ENCODE results near the gene STAM2.

Gene STAM2

DNA sequence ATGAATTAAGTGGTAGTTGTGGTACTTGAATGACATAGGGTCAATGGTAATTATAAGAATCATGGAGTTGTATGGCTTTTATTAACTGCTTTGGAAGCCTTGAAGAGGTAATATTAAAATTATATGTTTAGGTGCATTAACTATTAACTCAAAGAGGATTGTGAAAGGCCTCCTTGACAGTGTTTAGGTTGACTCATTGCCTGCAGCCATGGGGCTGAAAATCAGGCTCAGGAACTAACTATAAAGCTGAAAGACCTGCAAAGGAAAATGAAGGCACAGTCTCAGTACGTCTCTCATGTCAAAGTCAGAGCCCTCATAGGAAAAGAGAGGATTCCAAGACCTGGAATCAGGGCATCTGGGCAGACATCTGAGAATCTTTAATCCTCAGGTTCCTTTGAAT, 107.7 kb downstream of the STAM2 start:
- no peak for ATAC-seq
- TF ChIP-seq ZNF8 (CRISPR knock-in tag; IDR thresholded peaks at IDR 0.05): no peak
- no peak for TF ChIP-seq TCF4 (CRISPR knock-in tag; IDR thresholded peaks at IDR 0.05; ENCODE audit: borderline replicate concordance)
- TF ChIP-seq BACH2 (CRISPR knock-in tag; IDR thresholded peaks at IDR 0.05; ENCODE audit: borderline replicate concordance): no peak
- TF ChIP-seq OSR1 (CRISPR knock-in tag; IDR thresholded peaks at IDR 0.05): no peak
- no peak for TF ChIP-seq ARNTL (CRISPR knock-in tag; IDR thresholded peaks at IDR 0.05; ENCODE audit: borderline replicate concordance, low read depth)
- no peak for TF ChIP-seq ESRRG (CRISPR knock-in tag; IDR thresholded peaks at IDR 0.05)
- TF ChIP-seq PPARA (CRISPR knock-in tag; IDR thresholded peaks at IDR 0.05; ENCODE audit: borderline replicate concordance): no peak
- no peak for TF ChIP-seq GLIS3 (CRISPR knock-in tag; IDR thresholded peaks at IDR 0.05)
- TF ChIP-seq, protein P1, sequence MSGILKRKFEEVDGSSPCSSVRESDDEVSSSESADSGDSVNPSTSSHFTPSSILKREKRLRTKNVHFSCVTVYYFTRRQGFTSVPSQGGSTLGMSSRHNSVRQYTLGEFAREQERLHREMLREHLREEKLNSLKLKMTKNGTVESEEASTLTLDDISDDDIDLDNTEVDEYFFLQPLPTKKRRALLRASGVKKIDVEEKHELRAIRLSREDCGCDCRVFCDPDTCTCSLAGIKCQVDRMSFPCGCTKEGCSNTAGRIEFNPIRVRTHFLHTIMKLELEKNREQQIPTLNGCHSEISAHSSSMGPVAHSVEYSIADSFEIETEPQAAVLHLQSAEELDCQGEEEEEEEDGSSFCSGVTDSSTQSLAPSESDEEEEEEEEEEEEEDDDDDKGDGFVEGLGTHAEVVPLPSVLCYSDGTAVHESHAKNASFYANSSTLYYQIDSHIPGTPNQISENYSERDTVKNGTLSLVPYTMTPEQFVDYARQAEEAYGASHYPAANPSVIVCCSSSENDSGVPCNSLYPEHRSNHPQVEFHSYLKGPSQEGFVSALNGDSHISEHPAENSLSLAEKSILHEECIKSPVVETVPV (CRISPR knock-in tag; IDR thresholded peaks at IDR 0.05): no peak
- TF ChIP-seq, protein P2, sequence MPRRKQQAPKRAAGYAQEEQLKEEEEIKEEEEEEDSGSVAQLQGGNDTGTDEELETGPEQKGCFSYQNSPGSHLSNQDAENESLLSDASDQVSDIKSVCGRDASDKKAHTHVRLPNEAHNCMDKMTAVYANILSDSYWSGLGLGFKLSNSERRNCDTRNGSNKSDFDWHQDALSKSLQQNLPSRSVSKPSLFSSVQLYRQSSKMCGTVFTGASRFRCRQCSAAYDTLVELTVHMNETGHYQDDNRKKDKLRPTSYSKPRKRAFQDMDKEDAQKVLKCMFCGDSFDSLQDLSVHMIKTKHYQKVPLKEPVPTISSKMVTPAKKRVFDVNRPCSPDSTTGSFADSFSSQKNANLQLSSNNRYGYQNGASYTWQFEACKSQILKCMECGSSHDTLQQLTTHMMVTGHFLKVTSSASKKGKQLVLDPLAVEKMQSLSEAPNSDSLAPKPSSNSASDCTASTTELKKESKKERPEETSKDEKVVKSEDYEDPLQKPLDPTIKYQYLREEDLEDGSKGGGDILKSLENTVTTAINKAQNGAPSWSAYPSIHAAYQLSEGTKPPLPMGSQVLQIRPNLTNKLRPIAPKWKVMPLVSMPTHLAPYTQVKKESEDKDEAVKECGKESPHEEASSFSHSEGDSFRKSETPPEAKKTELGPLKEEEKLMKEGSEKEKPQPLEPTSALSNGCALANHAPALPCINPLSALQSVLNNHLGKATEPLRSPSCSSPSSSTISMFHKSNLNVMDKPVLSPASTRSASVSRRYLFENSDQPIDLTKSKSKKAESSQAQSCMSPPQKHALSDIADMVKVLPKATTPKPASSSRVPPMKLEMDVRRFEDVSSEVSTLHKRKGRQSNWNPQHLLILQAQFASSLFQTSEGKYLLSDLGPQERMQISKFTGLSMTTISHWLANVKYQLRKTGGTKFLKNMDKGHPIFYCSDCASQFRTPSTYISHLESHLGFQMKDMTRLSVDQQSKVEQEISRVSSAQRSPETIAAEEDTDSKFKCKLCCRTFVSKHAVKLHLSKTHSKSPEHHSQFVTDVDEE (CRISPR knock-in tag; IDR thresholded peaks at IDR 0.05): no peak
- TF ChIP-seq, protein P3, sequence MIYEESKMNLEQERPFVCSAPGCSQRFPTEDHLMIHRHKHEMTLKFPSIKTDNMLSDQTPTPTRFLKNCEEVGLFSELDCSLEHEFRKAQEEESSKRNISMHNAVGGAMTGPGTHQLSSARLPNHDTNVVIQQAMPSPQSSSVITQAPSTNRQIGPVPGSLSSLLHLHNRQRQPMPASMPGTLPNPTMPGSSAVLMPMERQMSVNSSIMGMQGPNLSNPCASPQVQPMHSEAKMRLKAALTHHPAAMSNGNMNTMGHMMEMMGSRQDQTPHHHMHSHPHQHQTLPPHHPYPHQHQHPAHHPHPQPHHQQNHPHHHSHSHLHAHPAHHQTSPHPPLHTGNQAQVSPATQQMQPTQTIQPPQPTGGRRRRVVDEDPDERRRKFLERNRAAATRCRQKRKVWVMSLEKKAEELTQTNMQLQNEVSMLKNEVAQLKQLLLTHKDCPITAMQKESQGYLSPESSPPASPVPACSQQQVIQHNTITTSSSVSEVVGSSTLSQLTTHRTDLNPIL (CRISPR knock-in tag; IDR thresholded peaks at IDR 0.05; ENCODE audit: low read depth): no peak
- TF ChIP-seq, protein P4, sequence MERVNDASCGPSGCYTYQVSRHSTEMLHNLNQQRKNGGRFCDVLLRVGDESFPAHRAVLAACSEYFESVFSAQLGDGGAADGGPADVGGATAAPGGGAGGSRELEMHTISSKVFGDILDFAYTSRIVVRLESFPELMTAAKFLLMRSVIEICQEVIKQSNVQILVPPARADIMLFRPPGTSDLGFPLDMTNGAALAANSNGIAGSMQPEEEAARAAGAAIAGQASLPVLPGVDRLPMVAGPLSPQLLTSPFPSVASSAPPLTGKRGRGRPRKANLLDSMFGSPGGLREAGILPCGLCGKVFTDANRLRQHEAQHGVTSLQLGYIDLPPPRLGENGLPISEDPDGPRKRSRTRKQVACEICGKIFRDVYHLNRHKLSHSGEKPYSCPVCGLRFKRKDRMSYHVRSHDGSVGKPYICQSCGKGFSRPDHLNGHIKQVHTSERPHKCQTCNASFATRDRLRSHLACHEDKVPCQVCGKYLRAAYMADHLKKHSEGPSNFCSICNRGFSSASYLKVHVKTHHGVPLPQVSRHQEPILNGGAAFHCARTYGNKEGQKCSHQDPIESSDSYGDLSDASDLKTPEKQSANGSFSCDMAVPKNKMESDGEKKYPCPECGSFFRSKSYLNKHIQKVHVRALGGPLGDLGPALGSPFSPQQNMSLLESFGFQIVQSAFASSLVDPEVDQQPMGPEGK (CRISPR knock-in tag; IDR thresholded peaks at IDR 0.05; ENCODE audit: borderline replicate concordance): no peak
- TF ChIP-seq ZFP3 (CRISPR knock-in tag; IDR thresholded peaks at IDR 0.05): no peak
- no peak for TF ChIP-seq ISL1 (CRISPR knock-in tag; IDR thresholded peaks at IDR 0.05)

Measured in SK-N-SH treated with all-trans-retinoic acid at 6 μM for 48 hours (cell line).